Sigmoid colon (tissue), 7 donors: ENCODE results near the gene KRT38. TPM values are rescaled to one million over a fixed set of nuclear protein-coding genes. Genes with fewer than 3 reads are reported as not detected.

ENCODE experiments used
- DNase-seq: peaks from one replicate; pipeline ENCODE4 v3.0.0-alpha.2; 2019
- H3K27ac ChIP-seq, 4 donors: fragments of 200-600 bp; sonication (generic); one replicate each; pipeline ENCODE4 v1.5.1; 2016 to 2019; ENCODE audit warnings: mild to moderate bottlenecking in 1 of 4
- H3K27me3 ChIP-seq, 3 donors: fragments of 200-600 bp; sonication (generic); one replicate each; pipeline ENCODE4 v1.5.1; 2019; ENCODE audit warnings: mild to moderate bottlenecking in 1 of 3
- H3K36me3 ChIP-seq, 4 donors: fragments of 200-600 bp; sonication (generic); one replicate each; pipeline ENCODE4 v1.5.1; 2016 to 2019
- H3K4me1 ChIP-seq, 4 donors: fragments of 200-600 bp; sonication (generic); one replicate each; pipeline ENCODE4 v1.5.1; 2017 to 2019
- H3K4me3 ChIP-seq, 4 donors: fragments of 200-600 bp; sonication (generic); one replicate each; pipeline ENCODE4 v1.5.1; 2017 to 2019; ENCODE audit warnings: mild to moderate bottlenecking in 2 of 4, moderate library complexity in 1 of 4
- H3K9me3 ChIP-seq, 4 donors: fragments of 200-600 bp in 3 of 4; sonication (generic) in 3 of 4; one replicate each; pipeline versions ENCODE4 v1.5.1 to v1.6.1; 2013 to 2019
- CTCF ChIP-seq, 4 experiments: fragments of 450-650 bp in 3 of 4; fragments of 200-600 bp in 1 of 4; IDR thresholded peaks; one replicate each; pipeline ENCODE4 v1.5.1; 2016 to 2019; ENCODE audit warnings: antibody characterized with exemption in 4 of 4, mild to moderate bottlenecking in 3 of 4, moderate library complexity in 2 of 4
- EP300 ChIP-seq, 4 donors: sonication (generic); formaldehyde crosslinking; IDR thresholded peaks; one replicate each; pipeline ENCODE4 v1.6.1; 2017; ENCODE audit warnings: antibody characterized with exemption in 4 of 4
- POLR2A ChIP-seq, 2 donors: fragments of 450-650 bp; IDR thresholded peaks; one replicate each; pipeline ENCODE4 v1.6.1; 2016; ENCODE audit warnings: antibody characterized with exemption in 2 of 2, mild to moderate bottlenecking in 2 of 2, moderate library complexity in 2 of 2
- POLR2AphosphoS5 ChIP-seq, 4 donors: sonication (generic); formaldehyde crosslinking; IDR thresholded peaks; one replicate each; pipeline ENCODE4 v1.6.1; 2017; ENCODE audit warnings: antibody characterized with exemption in 4 of 4
- WGBS, 2 donors: extraction: QIAGEN DNeasy Blood & Tissue Kit; methylation state at CpG; one replicate each; pipeline ENCODE4 v1.1.7; 2013; 5-methylcytosine and 5-hydroxymethylcytosine counted together
- intact Hi-C: fragments of 100-400 bp; cut with DNase I; formaldehyde crosslinking; loops from one replicate; pipeline ENCODE4 v1.15.1; 2023
- polyA plus RNA-seq, 3 donors: library from polyadenylated mRNA; stranded (reverse); fragments of 200-250 nt; gene quantifications; one replicate each; pipeline ENCODE4 v1.2.3, GENCODE V29; 2013
- total RNA-seq, 4 donors: library from RNA; depleted of rRNA; stranded (reverse); fragments of >200 nt; gene quantifications; one replicate each; pipeline ENCODE4 v1.1.0, GENCODE V29; 2016
- donor health status: healthy with polysubstance abuse.
- donor health status: Bipolar disorder and iron deficiency.
- donor health status: healthy.

The KRT38 gene
- total and polyA plus RNA-seq, 7 donors, result not detected

GRCh38 chr17:41392278-41392677 lies 48.5 kb downstream of the KRT38 start:
- 95 to 98% methylated on average over 1 of the region's 1 CpG for WGBS, 2 donors
- no peak for TF ChIP-seq POLR2AphosphoS5 (IDR thresholded peaks at IDR 0.05)
- no peak for TF ChIP-seq CTCF (IDR thresholded peaks at IDR 0.05)
- TF ChIP-seq POLR2A (IDR thresholded peaks at IDR 0.05), result no peak
- no peak for TF ChIP-seq EP300 (IDR thresholded peaks at IDR 0.05)
- Histone ChIP-seq H3K36me3 (no peaks in the 10 kb centered on the region), H3K27me3 (no peaks in the 10 kb centered on the region), H3K4me3 (no peak overlapping the region), H3K4me1 (no peaks in the 10 kb centered on the region), H3K9me3 (no peaks in the 10 kb centered on the region), H3K27ac (no peak overlapping the region)
- intact Hi-C loops, result no loop called here
- no peak for DNase-seq

GRCh38 chr17:41391535-41391934 lies 49.2 kb downstream of the KRT38 start:
- Histone ChIP-seq H3K4me3 (no peak overlapping the region), H3K4me1 (no peaks in the 10 kb centered on the region), H3K9me3 (peaks cover 0 to 5% (median 2%) of the 10 kb centered on the region in 4 donors), H3K27ac (no peak overlapping the region), H3K27me3 (no peaks in the 10 kb centered on the region), H3K36me3 (no peaks in the 10 kb centered on the region)
- TF ChIP-seq POLR2AphosphoS5 (IDR thresholded peaks at IDR 0.05) (no peak), EP300 (IDR thresholded peaks at IDR 0.05) (no peak), CTCF (IDR thresholded peaks at IDR 0.05) (no peak), POLR2A (IDR thresholded peaks at IDR 0.05) (no peak)
- DNase-seq, result no peak
- WGBS, 2 donors, result 52 to 67% methylated on average over 2 of the region's 2 CpGs
- intact Hi-C loops, result no loop called here

GRCh38 chr17:41390411-41390938 lies 50.3 kb downstream of the KRT38 start:
- Histone ChIP-seq H3K9me3 (peaks cover 0 to 6% (median 2%) of the 10 kb centered on the region in 4 donors), H3K4me3 (no peak overlapping the region), H3K4me1 (no peaks in the 10 kb centered on the region), H3K27me3 (no peaks in the 10 kb centered on the region), H3K36me3 (no peaks in the 10 kb centered on the region), H3K27ac (no peak overlapping the region)
- DNase-seq, result no peak
- intact Hi-C loops, result no loop called here
- WGBS, 2 donors, result 51 to 58% methylated on average over 7 of the region's 7 CpGs
- TF ChIP-seq CTCF (IDR thresholded peaks at IDR 0.05), result no peak
- no peak for TF ChIP-seq POLR2A (IDR thresholded peaks at IDR 0.05)
- no peak for TF ChIP-seq POLR2AphosphoS5 (IDR thresholded peaks at IDR 0.05)
- TF ChIP-seq EP300 (IDR thresholded peaks at IDR 0.05), result no peak

GRCh38 chr17:41387670-41388069 lies 53.1 kb downstream of the KRT38 start:
- Histone ChIP-seq H3K36me3 (no peaks in the 10 kb centered on the region), H3K9me3 (peaks cover 0 to 6% (median 2%) of the 10 kb centered on the region in 4 donors), H3K27ac (no peak overlapping the region), H3K4me3 (no peak overlapping the region), H3K4me1 (no peaks in the 10 kb centered on the region), H3K27me3 (no peaks in the 10 kb centered on the region)
- intact Hi-C loops, result no loop called here
- DNase-seq, result no peak
- WGBS, 2 donors, result 78 to 85% methylated on average over 4 of the region's 4 CpGs
- TF ChIP-seq CTCF (IDR thresholded peaks at IDR 0.05) (no peak), POLR2A (IDR thresholded peaks at IDR 0.05) (no peak), EP300 (IDR thresholded peaks at IDR 0.05) (no peak), POLR2AphosphoS5 (IDR thresholded peaks at IDR 0.05) (no peak)

GRCh38 chr17:41386227-41386626 lies 54.6 kb downstream of the KRT38 start:
- 94 to 100% methylated on average over 1 of the region's 1 CpG for WGBS, 2 donors
- Histone ChIP-seq H3K4me3 (no peak overlapping the region), H3K4me1 (no peaks in the 10 kb centered on the region), H3K27ac (no peak overlapping the region), H3K27me3 (no peaks in the 10 kb centered on the region), H3K9me3 (peaks cover 0 to 6% (median 2%) of the 10 kb centered on the region in 4 donors), H3K36me3 (no peaks in the 10 kb centered on the region)
- intact Hi-C loops, result no loop called here
- TF ChIP-seq POLR2AphosphoS5 (IDR thresholded peaks at IDR 0.05), result no peak
- no peak for TF ChIP-seq POLR2A (IDR thresholded peaks at IDR 0.05)
- no peak for TF ChIP-seq CTCF (IDR thresholded peaks at IDR 0.05)
- TF ChIP-seq EP300 (IDR thresholded peaks at IDR 0.05), result no peak
- no peak for DNase-seq
